ENCODE measurements around the gene PCAT7. TPM values are rescaled to one million over a fixed set of nuclear protein-coding genes. Genes with fewer than 3 reads are reported as not detected.

Gene PCAT7
- polyA plus RNA-seq, 1 donor (not counting 4 experiments of a cell fraction or from before 2014, with no cell fraction given): not detected

GRCh38 chr9:94557376-94557775 lies 2.5 kb downstream of the PCAT7 start:
- no peak for DNase-seq (ENCODE audit: low read depth, low spot score)
- FAIRE-seq: no peak
- Histone ChIP-seq H3K4me2 (ENCODE audit: control insufficient read depth, extremely low read depth, insufficient read depth, low read depth, low read length) (no peak overlapping the region), H3K36me3 (ENCODE audit: control insufficient read depth in 2 of 2, extremely low read depth in 1 of 2, insufficient read depth in 2 of 2, low read length in 2 of 2) (no peaks in the 10 kb centered on the region), H3K27me3 (ENCODE audit: control insufficient read depth, extremely low read depth, insufficient read depth, low read length) (no peaks in the 10 kb centered on the region), H3K9me1 (ENCODE audit: control insufficient read depth, extremely low read depth, insufficient read depth, low read length) (no peaks in the 10 kb centered on the region), H3K9me3 (ENCODE audit: control insufficient read depth, low read depth, low read length) (no peaks in the 10 kb centered on the region), H3K4me3 (ENCODE audit: control insufficient read depth in 2 of 3, extremely low read depth in 1 of 3, insufficient read depth in 2 of 3, low read depth in 1 of 3, low read length in 3 of 3) (no peak overlapping the region), H4K20me1 (ENCODE audit: control insufficient read depth, extremely low read depth, insufficient read depth, low read length) (no peaks in the 10 kb centered on the region), H3K27ac (ENCODE audit: control insufficient read depth, insufficient read depth, low read length) (no peak overlapping the region), H3K4me1 (ENCODE audit: control insufficient read depth, extremely low read depth, insufficient read depth, low read length) (no peaks in the 10 kb centered on the region), H3K79me2 (ENCODE audit: control insufficient read depth, insufficient read depth, low read length) (no peaks in the 10 kb centered on the region), H3K9ac (ENCODE audit: control insufficient read depth, extremely low read depth, insufficient read depth, low read length) (no peak overlapping the region), H2AFZ (ENCODE audit: control insufficient read depth, low read length) (no peak overlapping the region)
- TF ChIP-seq EZH2 (IDR thresholded peaks at IDR 0.05; ENCODE audit: low read length): no peak
- TF ChIP-seq, protein P1, sequence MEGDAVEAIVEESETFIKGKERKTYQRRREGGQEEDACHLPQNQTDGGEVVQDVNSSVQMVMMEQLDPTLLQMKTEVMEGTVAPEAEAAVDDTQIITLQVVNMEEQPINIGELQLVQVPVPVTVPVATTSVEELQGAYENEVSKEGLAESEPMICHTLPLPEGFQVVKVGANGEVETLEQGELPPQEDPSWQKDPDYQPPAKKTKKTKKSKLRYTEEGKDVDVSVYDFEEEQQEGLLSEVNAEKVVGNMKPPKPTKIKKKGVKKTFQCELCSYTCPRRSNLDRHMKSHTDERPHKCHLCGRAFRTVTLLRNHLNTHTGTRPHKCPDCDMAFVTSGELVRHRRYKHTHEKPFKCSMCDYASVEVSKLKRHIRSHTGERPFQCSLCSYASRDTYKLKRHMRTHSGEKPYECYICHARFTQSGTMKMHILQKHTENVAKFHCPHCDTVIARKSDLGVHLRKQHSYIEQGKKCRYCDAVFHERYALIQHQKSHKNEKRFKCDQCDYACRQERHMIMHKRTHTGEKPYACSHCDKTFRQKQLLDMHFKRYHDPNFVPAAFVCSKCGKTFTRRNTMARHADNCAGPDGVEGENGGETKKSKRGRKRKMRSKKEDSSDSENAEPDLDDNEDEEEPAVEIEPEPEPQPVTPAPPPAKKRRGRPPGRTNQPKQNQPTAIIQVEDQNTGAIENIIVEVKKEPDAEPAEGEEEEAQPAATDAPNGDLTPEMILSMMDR (optimal IDR thresholded peaks at IDR 0.05 in 1 of 3, IDR thresholded peaks at IDR 0.05 in 1 of 3, conservative IDR thresholded peaks at IDR 0.05 in 1 of 3; ENCODE audit: extremely low read depth in 1 of 3, insufficient read depth in 2 of 3, low read length in 3 of 3): no peak
- dilution Hi-C loops (cut with MboI; ENCODE audit: extremely low pct_ligation_motif_present, low sequenced_read_pairs): no loop called here

- no peak for FAIRE-seq
- Histone ChIP-seq H4K20me1 (ENCODE audit: control insufficient read depth, extremely low read depth, insufficient read depth, low read length) (no peaks in the 10 kb centered on the region), H3K79me2 (ENCODE audit: control insufficient read depth, insufficient read depth, low read length) (no peaks in the 10 kb centered on the region), H3K27me3 (ENCODE audit: control insufficient read depth, extremely low read depth, insufficient read depth, low read length) (no peaks in the 10 kb centered on the region), H3K4me3 (ENCODE audit: control insufficient read depth in 2 of 3, extremely low read depth in 1 of 3, insufficient read depth in 2 of 3, low read depth in 1 of 3, low read length in 3 of 3) (no peak overlapping the region), H3K4me1 (ENCODE audit: control insufficient read depth, extremely low read depth, insufficient read depth, low read length) (no peaks in the 10 kb centered on the region), H3K36me3 (ENCODE audit: control insufficient read depth in 2 of 2, extremely low read depth in 1 of 2, insufficient read depth in 2 of 2, low read length in 2 of 2) (no peaks in the 10 kb centered on the region), H2AFZ (ENCODE audit: control insufficient read depth, low read length) (no peak overlapping the region), H3K9me1 (ENCODE audit: control insufficient read depth, extremely low read depth, insufficient read depth, low read length) (no peaks in the 10 kb centered on the region), H3K4me2 (ENCODE audit: control insufficient read depth, extremely low read depth, insufficient read depth, low read depth, low read length) (no peak overlapping the region), H3K27ac (ENCODE audit: control insufficient read depth, insufficient read depth, low read length) (no peak overlapping the region), H3K9ac (ENCODE audit: control insufficient read depth, extremely low read depth, insufficient read depth, low read length) (no peak overlapping the region), H3K9me3 (ENCODE audit: control insufficient read depth, low read depth, low read length) (no peaks in the 10 kb centered on the region)
- dilution Hi-C loops (cut with MboI; ENCODE audit: extremely low pct_ligation_motif_present, low sequenced_read_pairs): no loop called here
- DNase-seq (ENCODE audit: low read depth, low spot score): no peak
- TF ChIP-seq, protein P1 (optimal IDR thresholded peaks at IDR 0.05 in 1 of 3, IDR thresholded peaks at IDR 0.05 in 1 of 3, conservative IDR thresholded peaks at IDR 0.05 in 1 of 3; ENCODE audit: extremely low read depth in 1 of 3, insufficient read depth in 2 of 3, low read length in 3 of 3): no peak
- no peak for TF ChIP-seq EZH2 (IDR thresholded peaks at IDR 0.05; ENCODE audit: low read length)
Observed at GRCh38 chr9:94560237-94560636, 5.4 kb downstream of the PCAT7 start.

Data from keratinocyte (primary cell).